GM10248 (cell line): ENCODE data around the gene UBE2F.

Experiments
- CTCF ChIA-PET: fragments of 300-600 bp; sonication (Branson Sonifier 250); formaldehyde crosslinking; extraction: SDS; loops from one replicate; lab custom pipeline; 2021; ENCODE audit warnings: antibody characterized with exemption; lab: Yijun Ruan, JAX
- POLR2A ChIA-PET: fragments of 350-650 bp; sonication (Branson Sonifier 250); formaldehyde crosslinking; extraction: SDS; loops from one replicate; lab custom pipeline; 2020; ENCODE audit warnings: antibody characterized with exemption; lab: Yijun Ruan, JAX
- DNase-seq: peaks from one replicate; pipeline ENCODE4 v3.0.0; 2012; ENCODE audit errors: extremely low spot score
- TF ChIP-seq, protein P1 (sequence below): IDR thresholded peaks from 2 replicates; pipeline ENCODE4 v1.5.1; 2012; ENCODE audit warnings: mild to moderate bottlenecking, low read depth; ENCODE audit errors: extremely low read depth, missing control alignments, control extremely low read depth

The UBE2F gene

DNA sequence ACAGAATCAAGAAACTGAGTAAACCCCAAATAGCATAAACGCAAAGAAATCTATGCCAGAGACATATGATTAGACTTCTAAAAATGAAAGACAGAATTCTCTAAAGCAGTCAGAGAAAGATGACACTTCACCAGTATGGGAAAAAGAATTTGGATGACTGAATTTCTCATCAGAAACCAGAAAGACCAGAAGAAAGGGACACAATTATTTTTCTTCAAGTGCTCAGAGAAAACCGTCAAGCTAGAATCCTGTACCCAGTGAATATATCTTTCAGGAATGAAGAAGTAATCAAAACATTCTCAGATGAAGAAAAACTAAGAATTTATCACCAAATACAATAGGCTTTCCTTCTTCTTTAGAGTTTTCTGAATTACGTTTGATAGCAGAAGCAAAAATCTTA is 119.1 kb downstream of the UBE2F start:
- TF ChIP-seq, protein P1, sequence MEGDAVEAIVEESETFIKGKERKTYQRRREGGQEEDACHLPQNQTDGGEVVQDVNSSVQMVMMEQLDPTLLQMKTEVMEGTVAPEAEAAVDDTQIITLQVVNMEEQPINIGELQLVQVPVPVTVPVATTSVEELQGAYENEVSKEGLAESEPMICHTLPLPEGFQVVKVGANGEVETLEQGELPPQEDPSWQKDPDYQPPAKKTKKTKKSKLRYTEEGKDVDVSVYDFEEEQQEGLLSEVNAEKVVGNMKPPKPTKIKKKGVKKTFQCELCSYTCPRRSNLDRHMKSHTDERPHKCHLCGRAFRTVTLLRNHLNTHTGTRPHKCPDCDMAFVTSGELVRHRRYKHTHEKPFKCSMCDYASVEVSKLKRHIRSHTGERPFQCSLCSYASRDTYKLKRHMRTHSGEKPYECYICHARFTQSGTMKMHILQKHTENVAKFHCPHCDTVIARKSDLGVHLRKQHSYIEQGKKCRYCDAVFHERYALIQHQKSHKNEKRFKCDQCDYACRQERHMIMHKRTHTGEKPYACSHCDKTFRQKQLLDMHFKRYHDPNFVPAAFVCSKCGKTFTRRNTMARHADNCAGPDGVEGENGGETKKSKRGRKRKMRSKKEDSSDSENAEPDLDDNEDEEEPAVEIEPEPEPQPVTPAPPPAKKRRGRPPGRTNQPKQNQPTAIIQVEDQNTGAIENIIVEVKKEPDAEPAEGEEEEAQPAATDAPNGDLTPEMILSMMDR = no peak
- no peak for DNase-seq
- CTCF ChIA-PET = no interaction called here
- POLR2A ChIA-PET = no interaction called here

DNA sequence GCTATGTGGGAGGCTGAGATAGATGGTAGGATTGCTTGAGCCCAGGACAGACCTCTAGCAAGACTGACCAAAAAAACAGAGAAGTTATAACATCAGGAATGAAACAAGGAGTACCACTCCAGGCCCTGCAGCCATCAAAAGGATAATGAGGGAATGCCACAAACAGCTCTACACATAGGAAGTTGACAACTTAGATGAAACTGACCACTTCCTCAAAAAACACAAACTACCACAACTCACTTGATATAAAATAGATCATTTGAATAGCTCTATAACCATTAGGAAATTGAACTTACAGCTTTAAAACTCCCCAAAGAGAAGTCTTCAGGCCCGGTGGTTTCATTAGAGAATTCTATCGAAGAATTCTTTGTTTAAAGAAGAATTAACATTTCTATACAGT is 120.4 kb downstream of the UBE2F start:
- CTCF ChIA-PET = interaction anchor here (1.1 to 2.3 kb wide), 5 partner anchors 8 to 122 kb away, joined by 3 to 9 read pairs (median 3); no protein-coding TSS in a partner anchor
- POLR2A ChIA-PET = no interaction called here
- TF ChIP-seq, protein P1 = no peak
- DNase-seq = no peak

DNA sequence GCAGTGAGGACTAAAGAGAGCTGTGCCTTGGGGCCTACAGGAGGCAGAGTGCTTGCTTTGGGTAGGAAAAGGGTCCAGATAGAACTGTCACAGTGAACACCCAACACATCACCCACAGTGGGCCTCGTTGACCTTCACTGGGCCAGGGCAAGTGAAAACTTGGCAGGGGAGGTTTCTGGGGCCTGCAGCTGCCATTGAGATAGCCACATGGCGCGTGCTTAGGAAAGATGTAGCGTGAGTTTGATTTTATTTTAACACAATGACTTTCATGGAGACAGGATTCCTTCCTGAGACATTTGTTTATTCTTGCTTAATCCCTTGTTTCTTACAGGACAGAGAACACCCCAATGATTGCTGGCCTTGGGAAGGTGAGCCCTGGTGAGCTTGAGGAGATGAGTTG is 124.1 kb downstream of the UBE2F start:
- CTCF ChIA-PET = no interaction called here
- POLR2A ChIA-PET = no interaction called here
- TF ChIP-seq, protein P1 = no peak

DNA sequence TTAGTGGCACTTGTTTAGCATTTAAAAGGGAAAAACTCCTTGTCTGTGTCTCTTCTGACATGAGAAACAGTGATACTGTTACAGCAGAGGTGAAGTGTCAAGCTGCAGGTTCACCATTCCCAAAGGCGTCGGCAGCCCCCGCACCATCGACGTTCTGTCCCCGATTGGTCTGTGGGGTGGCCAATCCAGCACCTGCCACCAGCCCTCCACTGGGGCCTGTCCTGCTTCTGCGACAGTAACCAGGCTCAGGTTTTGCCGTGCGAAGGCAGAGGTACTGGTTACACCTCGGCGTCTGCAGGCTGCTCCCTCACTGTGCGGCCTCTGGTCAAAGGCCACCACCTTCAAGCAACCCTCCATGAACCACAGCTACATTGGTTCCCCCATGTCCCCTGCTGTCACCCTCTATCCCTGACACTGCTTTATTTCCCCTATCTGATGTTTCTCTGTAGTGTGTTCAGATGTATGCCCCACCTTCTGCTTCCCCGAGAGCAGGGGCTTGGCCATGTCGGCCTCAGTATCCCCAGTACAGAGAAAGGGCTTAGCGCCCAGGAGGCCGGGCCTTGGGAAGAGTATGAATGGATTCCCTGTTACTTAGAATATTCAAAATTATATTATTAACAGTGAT is 124.7 kb downstream of the UBE2F start:
- no peak for DNase-seq

More for the DNA sequence above, 124.1 kb downstream of the UBE2F start:
- no peak for DNase-seq

More for the DNA sequence above, 124.7 kb downstream of the UBE2F start:
- CTCF ChIA-PET = no interaction called here
- POLR2A ChIA-PET = no interaction called here
- TF ChIP-seq, protein P1 = no peak
